ENCODE results near the gene VWA5B2. TPM values are rescaled to one million over a fixed set of nuclear protein-coding genes. Genes with fewer than 3 reads are reported as not detected.

The VWA5B2 gene
- total and polyA plus RNA-seq, 9 of the 15 experiments (the other 6 are each of a cell fraction or from before 2014, with no cell fraction given): 0.04 TPM; not detected in 8

- TF ChIP-seq SAP30 (IDR thresholded peaks at IDR 0.05; ENCODE audit: borderline replicate concordance, insufficient read depth, low read depth, low read length, poor library complexity, severe bottlenecking) (no peak), TSHZ1 (CRISPR knock-in tag; IDR thresholded peaks at IDR 0.05) (no peak), L3MBTL2 (IDR thresholded peaks at IDR 0.05) (peak; percentile 47; the same call in 1 of the 2 replicates), POLR2B (IDR thresholded peaks at IDR 0.05; ENCODE audit: low read depth, partially characterized antibody) (peak; percentile 54), RUNX1 (IDR thresholded peaks at IDR 0.05; ENCODE audit: low read depth) (no peak), ZNF740 (CRISPR knock-in tag; IDR thresholded peaks at IDR 0.05) (peak; percentile 85), ZNF740 (tag; IDR thresholded peaks at IDR 0.05) (no peak), CTCFL (IDR thresholded peaks at IDR 0.05; ENCODE audit: borderline replicate concordance, insufficient read depth, low read depth, low read length, poor library complexity, severe bottlenecking) (peak; percentile 95), KDM1A (IDR thresholded peaks at IDR 0.05) (peak in 1 of 2 experiments; percentile 35; a peak in 1 of 4 replicates), ZNF133 (CRISPR knock-in tag; IDR thresholded peaks at IDR 0.05) (no peak)
Measured at GRCh38 chr3:184241447-184242296, 12.3 kb downstream of the VWA5B2 start (continued).

Data from K562 (cell line).